Measurements from ENCODE around the gene ARHGEF3.
"Not testable (repeated sequence)": the region's sequence is repeated elsewhere in the genome, so short reads cannot be mapped to it uniquely, and the experiment has no call there.

ARHGEF3 gene

GRCh38 chr3:56754741-56755417 lies 46.9 kb downstream of the ARHGEF3 start:
- DNase-seq = no peak
- in situ Hi-C loops (cut with MboI; ENCODE audit: low pct_unique_long_range_greater_than_20kb, low sequenced_read_pairs) = no loop called here

- no peak for DNase-seq
- in situ Hi-C loops (cut with MboI; ENCODE audit: low pct_unique_long_range_greater_than_20kb, low sequenced_read_pairs) = no loop called here
Measured at GRCh38 chr3:56753206-56753820, 48.4 kb downstream of the ARHGEF3 start.

- in situ Hi-C loops (cut with MboI; ENCODE audit: low pct_unique_long_range_greater_than_20kb, low sequenced_read_pairs) = no loop called here
Measured at GRCh38 chr3:56751056-56751707, 50.6 kb downstream of the ARHGEF3 start.

GRCh38 chr3:56748663-56749231 lies 53.0 kb downstream of the ARHGEF3 start:
- DNase-seq = no peak
- in situ Hi-C loops (cut with MboI; ENCODE audit: low pct_unique_long_range_greater_than_20kb, low sequenced_read_pairs) = no loop called here

More at GRCh38 chr3:56751056-56751707, 50.6 kb downstream of the ARHGEF3 start:
- DNase-seq = no peak

GRCh38 chr3:56747150-56747549 lies 54.6 kb downstream of the ARHGEF3 start:
- DNase-seq = no peak
- in situ Hi-C loops (cut with MboI; ENCODE audit: low pct_unique_long_range_greater_than_20kb, low sequenced_read_pairs) = no loop called here

GRCh38 chr3:56744016-56744415 lies 57.7 kb downstream of the ARHGEF3 start:
- no peak for DNase-seq
- in situ Hi-C loops (cut with MboI; ENCODE audit: low pct_unique_long_range_greater_than_20kb, low sequenced_read_pairs) = no loop called here

GRCh38 chr3:56742887-56743286 lies 58.9 kb downstream of the ARHGEF3 start:
- in situ Hi-C loops (cut with MboI; ENCODE audit: low pct_unique_long_range_greater_than_20kb, low sequenced_read_pairs) = no loop called here
- DNase-seq = no peak

GRCh38 chr3:56739036-56739435 lies 62.7 kb downstream of the ARHGEF3 start:
- in situ Hi-C loops (cut with MboI; ENCODE audit: low pct_unique_long_range_greater_than_20kb, low sequenced_read_pairs) = no loop called here
- DNase-seq = no peak

GRCh38 chr3:56737006-56737405 lies 64.7 kb downstream of the ARHGEF3 start:
- no peak for DNase-seq
- in situ Hi-C loops (cut with MboI; ENCODE audit: low pct_unique_long_range_greater_than_20kb, low sequenced_read_pairs) = no loop called here

GRCh38 chr3:56732109-56732508 lies 69.6 kb downstream of the ARHGEF3 start:
- no peak for DNase-seq
- in situ Hi-C loops (cut with MboI; ENCODE audit: low pct_unique_long_range_greater_than_20kb, low sequenced_read_pairs) = no loop called here

- in situ Hi-C loops (cut with MboI; ENCODE audit: low pct_unique_long_range_greater_than_20kb, low sequenced_read_pairs) = no loop called here
- no peak for DNase-seq
Measured at GRCh38 chr3:56725175-56725574, 76.6 kb downstream of the ARHGEF3 start.

- in situ Hi-C loops (cut with MboI; ENCODE audit: low pct_unique_long_range_greater_than_20kb, low sequenced_read_pairs) = no loop called here
- no peak for DNase-seq
Measured at GRCh38 chr3:56724676-56725075, 77.1 kb downstream of the ARHGEF3 start.

- no peak for DNase-seq
- in situ Hi-C loops (cut with MboI; ENCODE audit: low pct_unique_long_range_greater_than_20kb, low sequenced_read_pairs) = no loop called here
Measured at GRCh38 chr3:56720849-56721248, 80.9 kb downstream of the ARHGEF3 start.

- DNase-seq; in situ Hi-C loops (cut with MboI; ENCODE audit: low pct_unique_long_range_greater_than_20kb, low sequenced_read_pairs): not testable (repeated sequence)
Measured at GRCh38 chr3:56718809-56719208, 82.9 kb downstream of the ARHGEF3 start.

GRCh38 chr3:56711344-56711743 lies 90.4 kb downstream of the ARHGEF3 start:
- in situ Hi-C loops (cut with MboI; ENCODE audit: low pct_unique_long_range_greater_than_20kb, low sequenced_read_pairs) = no loop called here
- no peak for DNase-seq

GRCh38 chr3:56707412-56707811 lies 94.3 kb downstream of the ARHGEF3 start:
- in situ Hi-C loops (cut with MboI; ENCODE audit: low pct_unique_long_range_greater_than_20kb, low sequenced_read_pairs) = loop anchor here (10.0 kb wide), 1 partner anchor 287 kb away; no protein-coding TSS in a partner anchor
- not testable (repeated sequence) for DNase-seq

GRCh38 chr3:56706629-56707028 lies 95.1 kb downstream of the ARHGEF3 start:
- in situ Hi-C loops (cut with MboI; ENCODE audit: low pct_unique_long_range_greater_than_20kb, low sequenced_read_pairs) = loop anchor here (10.0 kb wide), 1 partner anchor 288 kb away; no protein-coding TSS in a partner anchor
- DNase-seq = no peak

GRCh38 chr3:56704706-56705105 lies 97.0 kb downstream of the ARHGEF3 start:
- in situ Hi-C loops (cut with MboI; ENCODE audit: low pct_unique_long_range_greater_than_20kb, low sequenced_read_pairs) = loop anchor here (10.0 kb wide), 1 partner anchor 290 kb away; no protein-coding TSS in a partner anchor
- DNase-seq = no peak

GRCh38 chr3:56702490-56703315 lies 99.0 kb downstream of the ARHGEF3 start:
- in situ Hi-C loops (cut with MboI; ENCODE audit: low pct_unique_long_range_greater_than_20kb, low sequenced_read_pairs) = loop anchor here (10.0 kb wide), 1 partner anchor 292 kb away; no protein-coding TSS in a partner anchor
- DNase-seq = peak; percentile 66
